Measurements from ENCODE around the gene ASL.

DNA sequence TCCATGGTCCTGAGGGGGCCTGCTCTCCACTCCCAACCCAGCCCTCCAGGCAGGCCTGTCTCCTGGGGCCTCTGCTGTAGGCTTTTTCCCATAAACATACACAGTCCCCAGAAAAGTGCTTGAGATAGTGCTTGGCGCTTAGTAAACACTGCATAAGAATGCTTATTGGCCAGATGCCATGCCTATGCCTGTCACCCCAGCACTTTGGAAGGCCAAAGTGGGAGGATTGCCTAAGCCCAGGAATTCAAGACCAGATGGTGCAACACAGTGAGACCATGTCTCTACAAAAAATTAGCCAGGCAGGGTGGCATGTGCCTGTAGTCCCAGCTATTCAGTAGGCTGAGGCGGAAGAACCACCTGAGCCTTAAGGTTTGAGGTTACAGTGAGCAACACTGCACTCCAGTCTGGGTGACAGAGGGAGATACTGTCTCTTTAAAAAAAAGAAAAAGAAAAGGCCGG, 24.6 kb upstream of the ASL start:
- TF ChIP-seq, protein P1, sequence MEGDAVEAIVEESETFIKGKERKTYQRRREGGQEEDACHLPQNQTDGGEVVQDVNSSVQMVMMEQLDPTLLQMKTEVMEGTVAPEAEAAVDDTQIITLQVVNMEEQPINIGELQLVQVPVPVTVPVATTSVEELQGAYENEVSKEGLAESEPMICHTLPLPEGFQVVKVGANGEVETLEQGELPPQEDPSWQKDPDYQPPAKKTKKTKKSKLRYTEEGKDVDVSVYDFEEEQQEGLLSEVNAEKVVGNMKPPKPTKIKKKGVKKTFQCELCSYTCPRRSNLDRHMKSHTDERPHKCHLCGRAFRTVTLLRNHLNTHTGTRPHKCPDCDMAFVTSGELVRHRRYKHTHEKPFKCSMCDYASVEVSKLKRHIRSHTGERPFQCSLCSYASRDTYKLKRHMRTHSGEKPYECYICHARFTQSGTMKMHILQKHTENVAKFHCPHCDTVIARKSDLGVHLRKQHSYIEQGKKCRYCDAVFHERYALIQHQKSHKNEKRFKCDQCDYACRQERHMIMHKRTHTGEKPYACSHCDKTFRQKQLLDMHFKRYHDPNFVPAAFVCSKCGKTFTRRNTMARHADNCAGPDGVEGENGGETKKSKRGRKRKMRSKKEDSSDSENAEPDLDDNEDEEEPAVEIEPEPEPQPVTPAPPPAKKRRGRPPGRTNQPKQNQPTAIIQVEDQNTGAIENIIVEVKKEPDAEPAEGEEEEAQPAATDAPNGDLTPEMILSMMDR (conservative IDR thresholded peaks at IDR 0.05) = no peak
- TF ChIP-seq EZH2 (IDR thresholded peaks at IDR 0.05; ENCODE audit: low read depth) = no peak

Measured in PC-9 (cell line).